ENCODE results near the gene NTM.

GRCh38 chr11:131965504-131965903, 595.1 kb downstream of the NTM start:
- no peak for TF ChIP-seq MAX (IDR thresholded peaks at IDR 0.05; ENCODE audit: insufficient read depth, insufficient read length)
- no peak for TF ChIP-seq CTCF (IDR thresholded peaks at IDR 0.05; ENCODE audit: extremely low read depth in 1 of 2, insufficient read depth in 1 of 2, low read depth in 1 of 2, low read length in 2 of 2)
- no peak for TF ChIP-seq EZH2 (IDR thresholded peaks at IDR 0.05; ENCODE audit: borderline replicate concordance, low read depth, low read length, severe bottlenecking)
- no peak for TF ChIP-seq POLR2A (IDR thresholded peaks at IDR 0.05; ENCODE audit: low read depth, low read length)

All from endothelial cell of umbilical vein (primary cell).